GM21528 (cell line): ENCODE data around the gene TEX44.
"Not testable (repeated sequence)": the region's sequence is repeated elsewhere in the genome, so short reads cannot be mapped to it uniquely, and the experiment has no call there.

ENCODE experiments used
- ATAC-seq: cut with Tn5 transposase; IDR thresholded peaks from one replicate; pipeline ENCODE4 v1.9.1; 2021; ENCODE audit warnings: mild to moderate bottlenecking, moderate library complexity; ENCODE audit not compliant: unreplicated experiment, low FRiP score

TEX44 gene

DNA sequence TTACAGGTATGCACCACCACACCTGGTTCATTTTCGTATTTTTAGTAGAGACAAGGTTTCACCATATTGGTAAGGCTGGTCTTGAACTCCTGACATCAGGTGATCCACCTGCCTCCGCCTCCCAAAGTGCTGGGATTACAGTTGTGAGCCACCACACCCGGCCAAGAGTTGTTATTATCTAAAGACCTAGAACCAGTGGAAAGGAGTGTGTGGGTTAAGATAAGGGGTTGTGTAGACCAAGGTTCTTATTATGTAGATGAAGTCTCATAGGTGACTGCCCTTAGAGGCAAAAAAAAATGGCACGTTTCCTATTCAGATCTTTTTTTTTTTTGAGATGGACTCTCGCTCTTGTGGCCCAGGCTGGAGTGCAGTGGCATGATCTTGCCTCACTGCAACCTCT is 21.7 kb upstream of the TEX44 start:
- ATAC-seq, result not testable (repeated sequence)

DNA sequence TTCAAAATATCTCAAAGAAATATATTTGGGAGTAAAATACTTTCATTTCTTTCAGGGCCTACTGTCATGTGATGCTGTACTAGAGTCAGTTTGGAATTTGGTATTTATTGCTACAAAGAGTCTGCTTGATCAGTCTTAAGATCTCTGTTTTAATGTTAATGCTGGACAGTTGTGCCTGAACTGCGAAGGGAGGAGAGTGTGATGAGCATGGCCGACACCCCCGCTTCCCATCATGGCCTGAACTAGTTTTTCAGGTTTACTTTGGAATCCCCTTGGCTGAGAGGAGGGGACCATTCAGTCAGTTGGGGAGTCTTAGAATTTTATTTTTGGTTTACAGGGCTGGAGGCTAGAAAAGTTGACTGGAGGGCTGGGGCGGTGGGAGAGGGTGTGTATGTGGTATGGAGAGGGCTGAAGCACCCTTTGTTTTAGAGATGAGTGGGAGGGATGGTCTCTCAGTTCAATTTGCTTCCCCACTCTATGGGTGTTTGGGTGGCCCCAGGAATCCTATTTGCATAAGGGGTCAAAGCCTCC is 20.9 kb upstream of the TEX44 start:
- ATAC-seq, result no peak

DNA sequence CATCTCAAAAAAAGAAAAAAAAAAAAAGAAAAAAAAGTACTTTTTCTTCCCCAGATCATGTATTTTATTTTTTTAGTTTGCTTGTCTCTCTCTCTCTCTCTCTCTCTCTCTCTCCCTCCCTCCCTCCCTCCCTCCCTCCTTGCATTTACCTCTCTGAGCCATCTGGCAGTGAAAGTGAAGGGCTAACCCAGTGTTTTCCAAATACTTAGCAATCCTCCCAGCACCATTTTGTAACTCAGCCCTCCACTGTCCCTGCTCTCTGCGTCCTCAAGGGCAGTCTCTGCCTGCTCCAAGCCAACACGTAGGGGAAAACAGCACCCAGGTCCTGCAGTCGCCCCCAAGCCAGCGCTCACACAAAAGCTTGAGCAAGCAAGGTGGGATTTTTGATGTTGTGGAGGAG is 19.6 kb upstream of the TEX44 start:
- no peak for ATAC-seq

DNA sequence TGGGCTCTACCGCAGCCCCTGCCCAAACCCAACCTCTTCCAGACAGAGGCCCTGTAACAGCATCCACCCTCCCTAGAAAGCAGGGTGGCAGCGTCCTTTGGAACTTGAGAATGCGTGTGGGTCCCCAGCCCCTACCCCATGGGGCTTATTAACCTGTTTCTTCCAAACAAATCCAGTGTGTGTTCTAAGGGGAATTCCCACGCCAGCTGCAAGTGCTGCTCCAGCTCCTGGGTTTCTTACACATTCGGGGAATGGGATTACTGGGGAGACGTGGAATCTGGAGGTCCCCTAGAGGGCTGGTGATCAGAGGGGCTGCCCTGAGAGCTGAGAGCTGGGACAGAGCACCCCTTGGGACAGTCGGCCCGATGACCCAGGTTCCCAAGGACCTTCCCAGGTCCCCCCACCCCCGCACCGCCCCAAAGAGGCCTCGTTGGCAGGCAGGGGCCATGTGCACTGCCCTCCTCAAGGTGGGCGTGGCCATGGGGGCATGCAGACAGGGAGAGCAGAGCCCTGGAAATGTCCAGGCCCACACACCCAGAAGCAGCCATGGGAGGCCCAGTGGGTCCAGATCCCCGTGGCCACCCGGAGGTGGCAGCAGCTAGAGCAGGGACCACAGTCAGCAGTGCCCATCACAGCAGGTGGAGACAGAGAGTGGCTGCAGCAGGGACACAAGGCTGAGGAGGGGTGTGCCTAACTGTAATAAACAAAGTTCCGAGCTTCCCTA is 18.8 kb upstream of the TEX44 start:
- no peak for ATAC-seq

DNA sequence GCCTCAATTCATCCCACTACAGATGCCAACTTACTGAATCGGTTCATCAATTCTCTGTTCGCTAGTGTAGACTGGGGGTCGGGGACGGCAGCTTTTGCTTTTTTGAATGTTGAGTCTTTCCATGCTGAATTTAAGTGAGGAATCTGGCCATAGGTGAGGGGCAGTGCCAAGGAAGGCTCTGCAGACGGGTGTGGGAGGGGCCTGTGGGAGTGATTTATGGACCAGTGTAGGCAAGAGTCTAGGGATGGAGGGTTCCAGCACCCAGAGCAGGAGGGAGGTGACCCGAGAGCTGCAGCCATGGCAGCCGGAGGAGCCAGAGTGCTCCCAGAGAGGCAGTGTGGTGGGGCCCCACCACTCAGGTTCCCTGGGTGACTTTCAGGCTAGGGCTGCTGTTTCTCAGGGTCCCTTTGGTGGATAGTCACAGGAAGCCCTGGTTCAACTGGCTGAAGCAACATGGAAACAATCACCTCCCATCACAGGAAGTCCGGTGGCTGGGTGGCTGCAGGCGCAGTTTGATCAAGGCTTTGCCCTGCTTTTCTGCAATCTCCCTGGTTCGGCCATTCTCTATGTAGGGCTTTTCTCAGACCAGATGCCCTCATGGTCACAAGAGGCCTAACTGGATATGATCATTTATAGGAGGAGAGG is 16.9 kb upstream of the TEX44 start:
- ATAC-seq, result no peak

DNA sequence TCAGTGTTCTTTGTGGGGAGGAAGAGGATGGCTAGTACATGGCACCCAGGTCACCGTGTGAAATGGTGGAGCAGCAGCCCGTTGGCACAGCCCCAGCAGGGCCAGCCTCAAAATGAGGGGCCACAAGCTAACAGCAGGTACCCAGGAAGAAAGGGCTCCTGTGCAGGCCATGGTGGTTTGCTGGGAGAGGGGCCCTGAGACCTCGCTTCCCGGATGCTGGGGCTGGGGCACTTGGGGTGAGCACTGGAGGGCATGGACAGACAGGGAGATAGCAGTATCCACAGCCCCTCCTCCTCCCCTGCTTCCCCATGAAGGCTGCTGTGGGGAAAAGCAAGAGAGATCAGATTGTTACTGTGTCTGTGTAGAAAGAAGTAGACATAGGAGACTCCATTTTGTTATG is 16.2 kb upstream of the TEX44 start:
- ATAC-seq, result no peak

DNA sequence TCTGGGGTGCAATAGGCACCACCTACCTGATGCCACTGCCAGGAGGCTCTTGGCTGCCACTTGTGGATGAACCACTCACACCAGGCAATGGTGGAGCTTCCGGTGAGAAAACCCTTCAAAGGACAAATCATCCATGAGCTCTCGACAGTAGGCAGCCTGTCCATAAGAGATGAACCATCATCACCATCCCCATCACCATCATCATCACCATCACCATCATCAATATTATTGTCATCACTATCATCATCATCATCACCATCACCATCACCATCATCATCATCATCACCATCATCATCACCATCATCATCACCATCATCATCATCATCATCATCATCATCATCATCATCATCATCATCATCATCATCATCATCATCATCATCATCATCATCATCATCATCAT is 14.0 kb upstream of the TEX44 start:
- ATAC-seq, result not testable (repeated sequence)

DNA sequence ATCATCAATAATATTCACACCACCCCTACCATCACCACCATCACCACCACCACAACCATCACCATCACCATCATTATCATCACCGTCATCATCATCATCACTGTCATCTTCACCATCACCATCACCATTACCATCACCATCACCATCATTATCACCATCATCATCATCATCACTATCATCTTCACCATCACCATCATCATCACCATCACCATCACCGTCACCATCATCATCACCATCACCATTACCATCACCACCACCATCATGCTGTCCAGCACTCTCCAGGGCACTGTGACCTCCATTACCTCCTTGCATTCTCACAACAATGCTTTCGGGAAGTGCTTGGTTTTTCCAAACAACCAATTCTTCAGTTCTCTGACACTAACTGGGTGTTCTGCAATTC is 13.1 kb upstream of the TEX44 start:
- no peak for ATAC-seq

DNA sequence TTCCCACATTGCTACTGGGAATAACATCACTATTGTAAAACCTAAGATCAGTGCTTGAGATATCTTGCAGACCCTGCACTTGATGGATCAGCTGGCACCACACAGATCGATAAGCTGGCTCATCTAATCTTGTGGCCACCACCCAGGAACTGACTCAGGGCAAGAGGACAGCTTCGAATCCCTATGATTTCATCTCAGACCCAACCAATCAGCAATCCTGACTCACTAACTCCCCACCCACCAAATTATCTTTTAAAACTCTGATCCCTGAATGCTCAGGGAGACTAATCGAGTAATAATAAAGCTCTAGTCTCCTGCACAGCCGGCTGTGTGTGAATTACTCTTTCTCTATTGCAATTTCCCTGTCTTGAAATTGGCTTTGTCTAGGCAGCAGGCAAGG is 11.3 kb upstream of the TEX44 start:
- no peak for ATAC-seq

DNA sequence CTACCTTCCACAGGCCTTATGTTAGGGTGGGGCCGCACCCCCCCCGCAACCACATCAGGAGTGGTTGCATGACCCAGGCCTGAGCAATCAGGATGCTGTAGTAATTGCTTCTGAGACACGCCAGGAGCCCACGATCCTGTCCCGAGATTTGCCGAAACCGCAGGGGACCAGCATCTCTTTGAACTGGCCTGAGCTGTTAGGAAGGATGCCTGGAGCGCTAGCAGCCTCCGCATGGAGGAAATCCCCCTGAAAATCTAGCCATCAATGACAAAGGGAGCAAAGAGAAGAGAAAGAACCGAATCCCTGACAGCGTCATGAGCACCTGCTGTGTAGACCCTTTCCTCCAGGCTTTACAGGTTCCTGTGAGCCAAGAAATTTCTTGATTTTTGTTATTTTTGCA is 8.7 kb upstream of the TEX44 start:
- ATAC-seq, result no peak

DNA sequence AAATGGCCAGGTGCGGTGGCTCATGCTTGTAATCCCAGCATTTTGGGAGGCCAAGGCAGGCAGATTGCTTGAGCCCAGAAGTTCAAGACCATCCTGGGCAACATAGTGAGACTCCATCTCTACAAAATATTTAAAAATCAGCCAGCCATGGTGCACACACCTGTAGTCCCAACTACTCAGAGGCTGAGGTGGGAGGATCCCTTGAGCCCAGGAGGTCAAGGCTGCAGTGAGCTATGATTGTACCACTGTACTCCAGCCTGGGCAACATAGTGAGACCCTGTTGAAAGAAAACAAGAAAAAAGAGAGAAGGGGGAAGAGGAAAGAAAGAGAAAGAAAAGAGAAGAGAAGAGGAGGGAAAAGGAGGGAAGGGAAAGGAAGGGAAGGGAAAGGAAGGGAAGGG is 4.9 kb upstream of the TEX44 start:
- ATAC-seq, result not testable (repeated sequence)

DNA sequence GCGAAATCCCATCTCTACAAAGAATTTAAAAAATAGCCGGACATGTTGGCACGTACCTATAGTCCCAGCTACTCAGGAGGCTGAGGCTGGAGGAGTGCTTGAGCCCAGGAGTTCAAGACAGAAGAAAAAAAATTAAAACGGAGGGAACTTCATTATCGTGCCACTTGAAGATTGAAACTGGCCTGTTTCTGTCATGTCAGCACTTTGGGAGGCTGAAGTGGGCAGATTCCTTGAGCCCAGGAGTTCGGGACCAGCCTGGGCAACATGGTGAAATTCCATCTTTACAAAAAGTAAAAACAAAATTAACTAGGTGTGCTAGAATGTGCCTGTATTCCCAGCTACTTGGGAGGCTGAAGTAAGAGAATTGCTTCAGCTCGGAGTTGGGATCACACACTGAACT is 3.0 kb upstream of the TEX44 start:
- no peak for ATAC-seq

DNA sequence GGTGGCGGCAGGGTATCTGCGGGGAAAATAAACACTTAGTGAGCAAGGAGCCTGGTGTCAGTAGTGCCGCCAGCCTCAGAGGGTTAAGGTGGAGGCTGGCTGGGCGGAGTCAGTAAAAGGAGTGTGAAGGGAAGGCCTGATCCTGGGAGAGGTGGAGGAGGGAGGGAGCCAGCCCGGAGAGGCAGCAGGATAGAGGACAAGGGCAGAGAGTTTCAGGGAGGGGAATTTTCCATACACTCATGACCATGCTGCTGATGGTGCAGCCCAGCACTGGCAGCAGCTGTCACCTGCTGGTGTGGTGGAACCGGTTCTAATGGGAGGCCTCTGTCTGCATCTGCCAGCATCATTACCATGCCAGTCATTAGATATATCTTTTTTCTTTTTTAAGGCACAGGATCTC is 2.0 kb upstream of the TEX44 start:
- ATAC-seq, result no peak

DNA sequence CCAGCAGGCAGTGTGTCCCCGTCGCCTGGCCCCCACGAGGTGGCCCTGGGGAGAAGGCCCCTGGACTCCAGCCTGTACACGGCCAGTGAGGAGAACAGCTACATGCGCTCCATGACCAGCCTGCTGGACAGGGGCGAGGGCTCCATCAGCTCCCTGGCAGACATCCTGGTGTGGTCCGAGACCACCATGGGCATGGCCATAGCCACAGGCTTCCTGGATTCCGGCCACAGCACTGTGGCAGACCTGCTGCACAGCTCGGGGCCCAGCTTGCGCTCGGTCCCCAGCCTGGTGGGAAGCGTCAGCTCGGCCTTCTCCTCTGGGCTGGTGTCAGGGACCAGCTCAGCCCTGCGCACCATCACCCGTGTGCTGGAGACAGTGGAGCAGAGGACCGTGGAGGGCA is 1.0 kb downstream of the TEX44 start:
- no peak for ATAC-seq

DNA sequence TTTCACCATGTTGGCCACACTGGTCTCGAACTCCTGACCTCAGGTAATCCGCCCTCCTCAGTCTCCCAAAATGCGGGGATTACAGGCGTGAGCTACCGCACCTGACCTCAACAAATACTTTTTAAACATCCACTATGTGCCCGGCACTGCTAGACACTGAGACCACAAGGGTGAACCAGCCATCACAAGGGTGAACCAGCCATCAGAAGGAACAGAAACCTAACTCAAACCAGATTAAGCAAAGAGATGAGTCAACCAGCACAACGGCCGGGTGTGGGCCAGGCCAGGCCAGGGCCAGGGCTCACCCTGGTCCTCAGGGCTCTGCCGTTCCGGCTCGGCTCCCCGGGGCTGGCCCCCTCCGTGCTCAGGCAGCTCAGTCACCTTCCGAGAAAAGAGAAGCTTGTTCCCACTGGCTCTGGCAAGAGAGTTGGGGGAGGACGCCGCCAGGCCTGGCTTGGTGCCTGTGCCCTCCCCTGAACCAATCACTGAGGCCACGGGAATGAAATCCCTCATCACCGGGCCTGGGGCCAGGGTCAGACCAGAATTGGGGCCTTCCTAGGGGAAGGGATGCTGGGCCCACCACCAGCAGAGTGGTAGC is 4.4 kb downstream of the TEX44 start:
- peak; percentile 75 for ATAC-seq

DNA sequence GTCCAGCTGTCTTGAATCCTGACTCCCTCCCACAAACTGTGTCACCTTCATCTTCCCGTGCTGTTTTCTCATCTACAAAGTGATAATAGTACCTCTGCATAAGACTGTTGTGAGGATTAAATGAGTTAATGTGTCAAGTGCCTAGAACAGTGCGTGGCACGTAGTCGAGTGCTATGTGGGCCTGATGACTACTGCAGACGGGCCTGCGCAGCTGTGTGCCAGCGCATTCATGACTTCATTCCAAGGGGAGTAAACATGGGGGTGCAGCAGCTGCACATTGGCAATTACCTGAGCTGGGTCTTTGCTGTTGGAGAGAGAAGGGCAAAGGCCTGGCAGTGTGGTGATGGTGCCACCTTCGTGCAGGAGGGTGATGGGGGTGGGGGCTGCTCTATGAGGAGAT is 5.0 kb downstream of the TEX44 start:
- no peak for ATAC-seq

DNA sequence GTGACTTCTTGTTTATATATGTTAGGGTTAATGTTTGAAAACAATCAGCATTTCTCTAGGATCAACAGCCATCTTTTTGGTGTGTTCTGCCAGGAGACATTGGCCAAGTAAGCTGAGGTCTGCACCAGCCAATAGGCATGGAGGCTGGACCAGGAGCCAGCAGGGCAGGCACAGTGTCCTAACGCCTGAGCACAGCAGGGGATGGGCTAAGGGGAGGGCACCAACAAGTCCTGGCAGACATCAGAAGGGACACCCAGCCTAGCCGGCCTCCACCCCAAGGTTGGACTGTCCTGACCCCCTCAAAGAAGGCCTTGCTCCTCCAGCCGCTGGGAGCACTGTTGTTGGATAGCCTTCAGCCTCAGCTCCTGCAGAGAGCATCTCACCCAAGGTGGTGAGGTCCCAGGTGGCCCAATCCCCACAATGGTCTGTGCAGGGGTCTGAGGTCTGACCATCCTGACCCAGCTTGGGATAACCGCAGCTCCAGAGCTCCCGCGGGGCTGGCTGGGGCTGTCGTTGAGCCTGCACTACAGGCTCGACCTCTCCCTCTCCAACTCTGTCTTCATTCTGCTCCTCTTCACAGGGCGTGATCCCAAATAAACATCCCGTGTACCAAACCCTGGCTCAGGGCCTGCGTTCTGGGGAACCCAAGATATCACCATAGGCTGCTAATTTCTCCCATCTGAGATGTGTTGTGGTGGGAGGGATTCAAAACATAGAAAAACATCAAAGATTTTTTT is 8.1 kb downstream of the TEX44 start:
- ATAC-seq, result no peak

DNA sequence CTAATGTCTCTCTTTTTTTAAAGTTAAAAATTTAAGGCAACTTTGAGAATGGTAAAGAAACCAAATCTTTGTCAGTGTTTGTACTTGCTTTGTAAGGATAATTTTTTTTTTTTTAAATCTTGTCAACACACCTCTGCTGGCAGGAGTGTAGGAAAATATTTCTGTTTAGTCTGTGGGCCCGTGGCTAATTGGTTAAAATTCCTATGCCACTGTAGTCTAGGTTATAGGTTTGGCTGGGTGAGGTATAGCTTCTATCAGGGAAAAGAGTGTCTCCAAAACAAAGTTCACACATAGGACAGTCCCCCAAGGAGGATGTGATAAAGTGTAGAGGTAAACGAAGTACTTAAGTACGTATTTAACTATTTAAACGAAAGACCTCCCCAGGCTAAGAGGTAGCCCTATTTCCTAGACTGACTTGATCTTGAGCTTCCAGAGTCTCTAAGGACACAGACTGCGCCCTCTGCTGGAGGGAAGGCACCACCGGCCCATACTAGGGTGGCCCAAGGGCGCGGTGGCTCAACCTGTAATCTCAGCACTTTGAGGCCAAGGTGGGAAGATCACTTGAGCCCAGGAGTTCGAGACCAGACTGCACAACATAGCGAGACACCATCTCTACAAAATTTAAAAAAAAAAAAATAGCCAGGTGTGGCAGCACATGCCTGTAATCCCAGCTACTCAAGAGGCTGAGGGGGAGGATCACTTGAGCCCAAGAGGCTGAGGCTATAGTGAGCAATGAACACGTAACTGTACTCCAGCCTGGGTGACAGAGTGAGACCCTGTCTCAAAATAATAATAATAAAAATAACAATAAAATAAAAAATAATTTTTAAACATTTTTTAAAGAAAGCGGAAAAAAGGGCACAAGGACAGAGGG is 8.9 kb downstream of the TEX44 start:
- peak; percentile 34 for ATAC-seq

DNA sequence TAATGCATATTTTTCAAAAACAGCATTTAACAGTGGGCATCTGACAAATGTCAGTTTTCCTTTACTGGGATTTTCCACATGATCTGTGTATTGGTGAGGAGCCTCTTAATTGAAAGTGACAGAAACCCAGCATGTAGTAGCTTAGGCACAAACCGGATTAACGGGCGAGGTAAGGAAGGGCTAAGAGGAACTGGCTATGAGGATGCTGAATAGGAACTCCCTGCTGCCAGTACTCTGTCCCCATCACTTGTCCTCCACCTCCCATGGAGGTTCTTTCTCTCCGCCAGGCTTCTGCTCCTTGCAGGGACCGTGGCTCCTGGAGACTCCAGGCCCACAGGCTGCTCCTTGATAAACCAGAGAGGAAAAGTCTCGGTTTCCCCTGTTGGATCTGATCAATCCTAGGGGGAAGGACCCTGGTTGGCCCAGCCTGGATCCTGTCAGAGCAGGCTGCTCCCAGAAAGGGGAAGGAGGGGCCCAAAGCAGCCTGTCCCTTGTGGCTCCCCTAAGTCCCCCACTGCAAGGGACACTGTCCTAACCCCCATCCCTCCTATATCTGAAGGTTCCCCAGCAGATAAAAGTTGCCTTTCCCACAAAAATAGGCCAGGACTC is 10.3 kb downstream of the TEX44 start:
- no peak for ATAC-seq
